ENCODE measurements around the gene PTH1R. TPM values are rescaled to one million over a fixed set of nuclear protein-coding genes. Genes with fewer than 3 reads are reported as not detected.
A peak's percentile ranks its signal among the peaks of the same experiment; 100 is the strongest.

The PTH1R gene
- total RNA-seq, 1 donor from 2014 or later = 18.9 TPM

- no peak for DNase-seq
Measured at GRCh38 chr3:46864061-46864881, 13.2 kb upstream of the PTH1R start.

- peak; percentile 52 for DNase-seq
Measured at GRCh38 chr3:46865031-46865507, 12.5 kb upstream of the PTH1R start.

DNA sequence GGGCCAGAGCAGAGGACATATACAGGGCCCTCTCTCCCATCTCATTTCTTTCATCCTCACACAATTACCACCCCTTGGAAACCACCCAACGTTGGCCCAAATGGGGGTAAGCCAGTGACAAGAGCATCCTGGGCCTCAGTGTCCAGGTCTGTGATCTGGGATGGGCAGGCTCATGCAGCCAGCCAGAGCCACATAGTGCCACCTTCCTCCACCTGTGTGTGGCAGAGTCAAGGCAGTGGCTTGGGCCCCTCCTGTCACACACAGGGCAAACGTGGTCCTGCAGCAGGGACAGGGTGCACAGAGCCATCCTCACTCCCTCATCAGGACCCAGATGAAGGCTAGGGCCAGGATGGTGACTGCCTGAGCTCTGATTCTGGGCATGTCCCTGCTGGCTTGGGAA lies 12.0 kb upstream of the PTH1R start:
- DNase-seq = no peak

DNA sequence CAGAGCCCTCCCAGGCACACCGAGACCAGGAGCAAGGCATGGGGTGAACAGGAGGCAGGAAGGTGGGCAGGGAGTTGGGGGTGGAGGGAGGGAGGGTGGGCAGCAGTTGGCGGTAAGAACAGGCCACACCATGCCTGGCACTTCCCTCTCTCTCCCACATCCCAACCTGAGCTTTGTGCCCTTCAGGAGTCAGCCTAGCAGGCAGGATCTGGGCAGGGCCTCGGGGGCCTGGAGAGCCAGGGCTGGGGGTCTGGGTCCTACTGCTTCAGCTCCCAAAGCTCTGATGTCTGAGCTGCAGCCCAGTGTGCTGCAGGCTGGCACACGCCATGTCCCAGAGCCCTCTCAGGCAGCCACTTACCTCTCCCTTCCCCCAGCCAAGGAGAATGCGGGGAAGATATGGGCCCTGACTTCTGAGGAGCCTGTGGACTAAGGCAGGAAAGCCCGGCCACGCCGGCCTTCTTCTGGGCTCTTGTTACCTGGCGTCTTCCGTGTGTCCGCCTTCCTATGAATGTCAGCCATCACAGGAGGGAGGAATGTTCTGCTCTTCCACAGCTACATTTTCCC lies 11.4 kb upstream of the PTH1R start:
- no peak for DNase-seq

DNA sequence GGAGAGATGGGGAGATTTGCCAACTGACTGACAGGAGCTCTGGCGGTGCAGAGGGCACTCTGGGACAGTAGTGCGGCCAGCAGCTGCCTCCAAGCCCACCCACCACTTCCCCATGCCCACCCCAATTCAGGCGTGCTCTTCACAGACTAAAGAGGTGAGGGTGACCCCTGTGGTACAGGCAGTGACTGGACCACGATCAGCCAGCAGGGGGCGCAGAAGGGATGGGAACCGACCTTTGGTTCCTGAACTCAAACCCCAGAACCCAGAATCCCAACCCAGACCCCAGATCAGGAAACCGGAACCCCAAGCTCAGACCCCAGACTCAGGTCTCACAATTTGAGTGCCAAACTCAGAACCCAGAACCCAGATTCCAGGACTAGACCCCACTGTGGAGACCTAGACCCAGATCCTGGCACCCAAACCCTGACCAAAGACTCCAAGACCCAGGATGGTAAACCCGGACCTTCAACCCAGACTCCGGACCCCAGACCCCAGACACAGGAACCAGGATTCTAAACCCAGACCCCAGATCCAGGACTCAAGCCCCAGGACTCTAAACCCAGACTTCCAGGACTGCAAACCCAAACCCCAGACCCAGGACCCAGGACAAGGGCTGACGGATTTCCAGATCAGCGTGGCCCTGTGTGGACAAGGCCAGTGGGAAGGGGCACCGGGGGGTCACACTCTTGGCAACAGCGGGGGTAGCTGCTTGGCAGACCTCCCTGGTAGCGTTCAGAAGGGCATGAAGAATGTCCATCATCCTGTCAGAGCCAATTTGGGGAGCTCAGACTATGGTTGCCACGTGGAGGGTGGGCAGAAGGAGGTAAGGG lies 10.6 kb upstream of the PTH1R start:
- peak; percentile 17 for DNase-seq

- no peak for DNase-seq
Measured at GRCh38 chr3:46867550-46867898, 10.0 kb upstream of the PTH1R start.

GRCh38 chr3:46868287-46868686 lies 9.2 kb upstream of the PTH1R start:
- DNase-seq = no peak

DNA sequence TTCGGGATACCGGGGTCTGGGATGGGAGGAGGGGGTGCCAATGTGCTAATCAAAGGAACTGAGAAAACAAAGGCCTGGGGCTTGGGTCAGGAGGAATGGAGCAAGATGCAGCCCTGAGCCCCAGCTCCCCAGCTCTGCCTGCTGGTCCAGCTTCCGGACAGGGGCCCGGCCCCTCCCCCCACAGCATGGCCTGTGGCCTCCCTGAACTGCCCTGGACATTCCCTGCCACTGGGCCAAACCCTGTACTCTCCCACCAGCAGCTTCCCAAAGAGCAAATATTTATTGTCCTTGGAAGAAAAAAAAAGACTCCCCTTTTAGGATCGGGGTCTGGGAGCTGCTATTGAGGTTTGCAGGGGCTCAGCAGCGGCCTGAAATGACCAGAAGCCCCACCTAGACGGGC lies 8.6 kb upstream of the PTH1R start:
- DNase-seq = no peak

GRCh38 chr3:46869440-46869839 lies 8.1 kb upstream of the PTH1R start:
- no peak for DNase-seq

DNA sequence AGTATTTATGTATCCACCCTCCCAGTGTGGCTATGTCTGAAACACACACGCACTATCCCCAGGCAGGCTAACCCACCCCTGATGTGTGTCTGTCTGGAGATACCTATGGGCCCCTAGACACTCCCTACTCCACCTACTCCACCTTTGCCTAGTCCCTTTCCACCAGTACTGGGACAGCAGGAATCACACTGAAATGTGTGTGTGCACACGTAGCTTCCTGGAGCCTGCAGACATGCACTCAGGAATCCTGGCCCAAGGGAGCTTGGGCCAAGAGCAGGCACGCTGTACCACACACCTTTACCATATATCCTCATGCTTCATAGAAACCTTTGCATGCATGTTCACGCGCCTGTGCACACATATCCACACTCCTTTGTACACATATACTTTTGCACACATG lies 6.9 kb upstream of the PTH1R start:
- no peak for DNase-seq

GRCh38 chr3:46871222-46871621 lies 6.3 kb upstream of the PTH1R start:
- no peak for DNase-seq

DNA sequence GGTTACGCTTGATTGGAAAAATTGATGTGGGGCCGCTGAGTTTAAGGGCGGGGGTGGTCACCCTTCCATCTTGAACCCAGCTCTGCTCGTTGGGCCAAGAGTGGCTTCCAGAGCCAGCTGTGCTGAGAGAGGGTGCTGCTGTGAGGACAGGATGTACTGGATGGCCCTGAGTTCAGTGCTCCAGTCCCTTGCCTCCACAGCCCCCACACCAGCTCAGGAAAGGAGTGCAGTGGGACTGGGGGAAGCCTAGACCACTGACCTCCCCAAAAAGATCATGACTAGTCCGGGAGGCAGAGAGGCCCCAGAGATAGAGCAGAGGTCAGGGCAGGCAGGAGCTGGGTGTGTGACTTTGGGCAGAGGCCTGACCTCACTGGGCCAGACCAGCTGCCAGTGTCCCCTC lies 4.0 kb upstream of the PTH1R start:
- DNase-seq = no peak

DNA sequence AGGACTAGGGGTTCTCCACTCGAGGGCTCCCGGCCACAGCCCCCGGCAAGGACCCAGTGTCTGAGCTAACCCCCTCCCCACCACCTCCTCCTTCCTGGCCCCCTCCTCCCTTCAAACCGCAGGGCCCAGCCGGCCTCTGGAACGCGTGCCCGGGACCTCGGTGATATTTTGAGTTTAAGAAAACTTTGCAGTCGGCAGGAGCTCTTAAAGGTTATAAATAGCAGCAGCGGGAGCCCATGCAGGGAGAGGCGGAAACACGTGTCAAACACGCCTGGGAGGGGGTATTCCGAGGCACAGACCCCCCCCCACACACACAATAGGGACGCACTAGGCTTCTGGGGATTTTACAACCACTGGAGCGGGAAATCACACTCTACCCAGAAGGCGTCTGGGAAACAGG lies 3.1 kb upstream of the PTH1R start:
- DNase-seq = peak; percentile 55

GRCh38 chr3:46875560-46875959 lies 2.0 kb upstream of the PTH1R start:
- no peak for DNase-seq

- DNase-seq = no peak
Measured at GRCh38 chr3:46876313-46877300, 914 bp upstream of the PTH1R start.

GRCh38 chr3:46878781-46879436 lies 1.4 kb downstream of the PTH1R start:
- DNase-seq = no peak

DNA sequence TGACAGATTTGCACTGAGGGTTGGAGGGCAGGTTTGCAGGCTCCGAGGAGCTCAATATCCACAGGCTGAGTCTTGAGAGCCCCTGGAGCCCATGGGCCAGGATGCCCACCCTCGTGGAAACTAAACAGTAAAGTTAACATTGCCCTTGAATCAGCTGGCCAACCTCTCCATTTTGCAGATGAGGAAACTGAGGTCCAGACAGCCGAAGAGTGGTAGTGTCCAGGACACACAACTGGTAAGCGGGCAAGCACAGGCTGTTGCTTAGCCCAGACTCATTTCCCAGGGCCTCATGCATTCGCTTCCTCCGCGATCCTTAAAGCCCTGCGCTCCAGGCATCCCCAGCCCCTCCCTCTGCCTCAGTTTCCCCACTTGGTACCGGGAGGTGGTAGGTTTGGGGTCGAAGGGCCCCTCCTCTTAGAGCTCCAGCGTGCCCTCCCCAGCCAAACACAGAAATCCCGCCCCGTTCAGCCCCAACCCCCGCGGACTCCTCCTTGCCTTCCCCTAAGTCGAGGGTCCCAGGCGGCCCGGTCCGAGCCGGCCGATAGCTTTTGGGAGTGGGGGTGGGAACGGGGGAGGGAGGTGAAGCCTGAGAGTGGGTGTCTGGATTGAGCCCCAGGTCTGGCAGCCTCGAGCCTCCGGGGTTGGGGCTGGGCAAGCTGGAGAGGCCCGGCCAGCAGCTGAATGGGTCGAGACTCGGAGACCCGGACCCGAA lies 3.5 kb downstream of the PTH1R start:
- DNase-seq = no peak

DNA sequence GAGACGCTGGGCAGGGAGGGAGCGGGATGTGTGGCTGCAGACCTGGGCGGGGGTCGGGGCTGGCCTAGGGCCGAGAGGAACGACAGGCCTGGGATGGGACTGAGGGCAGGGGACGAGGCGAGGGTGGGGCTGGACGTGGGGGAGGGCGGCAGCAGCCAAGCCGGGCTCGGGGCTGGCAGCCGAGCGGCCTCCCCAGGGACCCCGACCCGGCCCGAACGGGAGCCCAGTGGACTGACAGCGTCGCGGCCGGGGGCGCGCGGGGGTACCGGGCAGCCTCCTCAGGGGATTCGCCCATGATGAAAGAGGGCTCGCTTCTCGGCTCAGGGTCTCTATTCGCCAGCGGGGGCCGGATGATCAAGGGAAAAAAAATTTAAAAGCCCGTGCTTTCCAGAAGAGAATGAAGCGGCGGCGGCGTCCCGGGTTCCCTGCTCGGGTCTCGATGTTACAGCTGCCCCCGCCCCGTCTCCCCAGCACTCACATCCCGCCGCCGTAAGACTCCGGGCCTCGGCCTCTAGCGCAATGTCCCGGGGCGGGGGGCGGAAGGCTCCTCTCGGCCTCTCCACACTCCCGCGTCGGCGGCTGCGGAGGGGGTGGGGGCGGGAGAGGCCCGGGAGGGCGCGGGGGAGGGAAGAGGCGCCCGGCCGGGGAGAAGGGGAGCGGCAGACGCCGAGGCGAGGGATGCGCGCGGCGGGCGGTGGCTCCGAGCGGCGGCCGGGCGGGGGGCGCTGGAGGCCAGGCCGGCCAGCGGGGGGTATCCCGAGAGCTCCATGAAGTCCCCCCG lies 4.3 kb downstream of the PTH1R start:
- DNase-seq = no peak

- peak; percentile 40 for DNase-seq
Measured at GRCh38 chr3:46882377-46883053, 5.0 kb downstream of the PTH1R start.
